Stimulated activated CD8-positive, alpha-beta memory T cell treated with anti-CD3 and anti-CD28 coated beads, Interleukin-4, amount 100 ng/mL, for 4 hours (primary cell): ENCODE measurements around the gene KRTAP4-7.
"Not testable (repeated sequence)": the region's sequence is repeated elsewhere in the genome, so short reads cannot be mapped to it uniquely, and the experiment has no call there.

Source experiments
- DNase-seq, 2 donors: peaks; one replicate each; pipeline ENCODE4 v3.0.0-alpha.2; 2020; ENCODE audit warnings: low read depth in 2 of 2, low spot score in 1 of 2

The KRTAP4-7 gene

GRCh38 chr17:41065016-41065689 lies 18.8 kb upstream of the KRTAP4-7 start:
- DNase-seq: not testable (repeated sequence)

GRCh38 chr17:41065829-41066624 lies 17.9 kb upstream of the KRTAP4-7 start, which contains the start of gene KRTAP2-4:
Gene KRTAP2-4, minus strand, starts transcription at chr17:41065879. Its CDS starts 34 bp downstream, at chr17:41065845.
- no peak for DNase-seq

- DNase-seq: no peak
These were observed 16.7 kb upstream of the KRTAP4-7 start for GRCh38 chr17:41067281-41067680.

DNA sequence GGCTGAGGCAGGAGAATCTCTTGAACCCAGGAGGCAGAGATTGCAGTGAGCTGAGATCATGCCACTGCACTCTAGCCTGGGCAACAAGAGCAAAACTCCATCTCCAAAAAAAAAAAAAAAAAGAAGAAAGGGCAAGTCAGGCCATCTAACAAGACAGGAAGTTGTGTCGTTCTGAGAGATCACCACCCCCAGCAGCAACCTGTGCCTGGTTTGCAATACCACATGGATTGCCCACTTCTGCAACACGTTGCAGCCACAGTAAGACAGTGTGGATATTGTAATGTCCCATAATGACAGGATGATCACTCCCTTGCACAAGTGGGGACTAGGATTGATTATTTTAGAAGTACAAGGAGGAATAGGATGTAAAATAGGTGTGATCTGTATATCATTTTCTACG lies 14.9 kb upstream of the KRTAP4-7 start:
- no peak for DNase-seq

DNA sequence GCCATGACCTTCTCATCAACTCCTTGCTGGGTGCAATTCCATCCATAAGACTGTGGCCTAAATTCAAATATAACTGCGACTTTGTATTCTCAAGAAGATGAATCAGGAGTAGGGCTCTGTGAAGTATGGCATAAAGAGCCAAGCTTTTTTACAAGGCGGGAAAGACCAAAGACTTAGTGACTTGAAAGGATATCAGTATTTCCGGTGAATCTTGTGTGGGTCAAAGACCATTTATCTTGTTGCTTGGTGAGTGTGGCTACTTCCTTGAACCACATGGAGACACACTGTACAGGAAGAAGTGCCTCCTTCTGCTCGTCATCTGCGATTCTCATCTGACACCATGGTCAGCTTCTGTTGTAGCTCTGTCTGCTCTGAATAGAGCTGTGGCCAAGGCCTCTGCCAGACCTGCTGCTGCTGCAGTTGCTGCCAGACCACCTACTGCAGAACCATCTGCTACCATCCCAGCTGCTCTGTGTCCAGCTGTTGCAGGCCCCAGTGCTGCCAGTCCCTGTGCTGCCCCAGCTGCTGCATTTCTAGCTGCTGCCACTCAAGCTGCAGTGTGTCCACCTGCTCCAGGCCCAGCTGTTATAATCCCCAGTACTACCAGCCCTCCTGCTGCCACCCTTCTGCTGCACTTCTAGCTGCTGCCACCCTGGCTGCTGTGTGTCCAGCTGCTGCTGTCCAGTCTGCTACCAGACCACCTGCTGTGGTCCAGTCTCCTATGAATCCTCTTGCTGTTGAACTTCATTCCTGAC lies 12.2 kb upstream of the KRTAP4-7 start:
- DNase-seq: no peak

GRCh38 chr17:41073676-41074075 lies 10.3 kb upstream of the KRTAP4-7 start:
- DNase-seq: no peak

GRCh38 chr17:41076788-41077187 lies 7.2 kb upstream of the KRTAP4-7 start:
- no peak for DNase-seq

DNA sequence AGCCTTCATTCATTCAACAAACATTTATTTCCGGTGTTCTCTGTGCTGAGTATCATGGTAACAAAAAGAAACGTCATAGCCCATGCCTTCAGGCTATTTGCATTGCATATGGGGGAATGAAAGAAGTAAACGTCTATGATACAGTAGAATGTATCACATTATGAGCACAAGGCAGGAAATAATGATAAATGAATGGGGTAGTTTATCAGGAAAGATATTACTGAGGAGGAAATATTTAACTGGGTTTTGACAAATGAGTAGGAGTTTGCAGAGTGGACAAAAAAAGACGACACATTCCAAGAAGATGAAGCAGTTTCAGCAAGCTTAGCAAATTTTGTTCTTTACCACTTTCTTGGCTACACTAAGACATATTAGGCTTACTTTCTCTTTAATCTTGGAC lies 1.3 kb upstream of the KRTAP4-7 start:
- DNase-seq: no peak

DNA sequence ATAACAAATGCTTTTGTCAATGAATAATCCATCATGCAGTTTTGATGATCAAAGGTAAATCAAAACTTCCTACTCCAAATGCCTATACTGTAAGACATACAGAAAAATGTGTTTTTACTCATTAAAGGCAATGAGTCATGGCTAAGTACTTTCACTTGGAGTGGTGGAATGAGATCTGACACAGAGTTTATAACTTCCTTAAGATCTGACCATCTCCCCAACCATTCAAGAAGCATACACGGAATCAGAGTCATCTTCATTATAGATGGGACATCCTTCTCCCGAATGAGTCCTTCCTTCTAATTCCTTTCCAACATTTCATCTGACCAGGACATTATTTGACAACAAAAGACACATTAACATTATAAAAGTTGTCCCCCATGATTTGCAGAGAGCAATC lies 523 bp upstream of the KRTAP4-7 start:
- DNase-seq: not testable (repeated sequence)

GRCh38 chr17:41088760-41089352 lies 4.9 kb downstream of the KRTAP4-7 start:
- DNase-seq: not testable (repeated sequence)

DNA sequence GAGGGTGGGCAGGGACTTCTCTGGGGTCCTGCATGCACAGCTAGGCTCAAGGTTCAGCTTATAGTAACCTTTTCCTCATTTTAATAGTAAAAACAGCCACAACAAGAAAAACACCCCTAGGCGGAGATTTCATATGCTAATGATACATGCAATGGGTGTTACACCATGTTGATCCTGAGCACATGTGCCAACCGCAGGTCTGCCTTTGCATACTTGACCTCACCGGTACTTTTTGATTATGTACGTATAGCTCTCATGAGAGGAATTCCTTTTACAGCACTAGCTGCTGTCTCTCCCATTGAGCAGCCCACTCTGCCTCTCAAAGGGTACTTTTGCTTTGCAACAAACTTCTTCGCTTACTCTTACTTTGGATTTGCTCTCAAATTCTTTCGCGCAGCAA lies 12.1 kb downstream of the KRTAP4-7 start:
- no peak for DNase-seq

GRCh38 chr17:41098042-41098441 lies 14.1 kb downstream of the KRTAP4-7 start, which contains the start of gene KRTAP4-8:
Gene KRTAP4-8, minus strand, starts transcription at chr17:41098142. Its CDS starts 58 bp downstream, at chr17:41098084.
- no peak for DNase-seq

DNA sequence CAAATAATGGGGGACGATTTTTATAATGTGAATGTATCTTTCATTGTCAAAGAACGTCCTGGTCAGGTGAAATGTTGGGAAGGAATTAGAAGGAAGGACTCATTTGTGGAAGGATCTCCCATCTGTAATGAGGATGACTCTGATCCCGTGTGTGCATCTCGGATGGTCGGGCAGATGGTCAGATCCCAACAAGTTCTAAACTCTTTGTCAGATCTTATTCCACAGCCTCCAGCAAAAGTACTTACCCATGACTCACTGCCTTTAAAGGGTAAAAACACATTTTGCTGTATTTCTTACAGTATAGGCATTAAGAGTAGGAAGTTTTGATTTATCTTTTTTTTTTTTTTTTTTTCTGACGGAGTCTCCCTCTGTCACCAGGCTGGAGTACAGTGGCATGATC lies 14.5 kb downstream of the KRTAP4-7 start:
- no peak for DNase-seq

GRCh38 chr17:41099682-41100480 lies 15.9 kb downstream of the KRTAP4-7 start:
- DNase-seq: not testable (repeated sequence)

- DNase-seq: no peak
These were observed 17.8 kb downstream of the KRTAP4-7 start, which contains the start of gene KRTAP4-16 for GRCh38 chr17:41101586-41102259. Gene KRTAP4-16, minus strand, starts transcription at chr17:41102209. Its CDS starts 0 bp downstream, at chr17:41102209.

DNA sequence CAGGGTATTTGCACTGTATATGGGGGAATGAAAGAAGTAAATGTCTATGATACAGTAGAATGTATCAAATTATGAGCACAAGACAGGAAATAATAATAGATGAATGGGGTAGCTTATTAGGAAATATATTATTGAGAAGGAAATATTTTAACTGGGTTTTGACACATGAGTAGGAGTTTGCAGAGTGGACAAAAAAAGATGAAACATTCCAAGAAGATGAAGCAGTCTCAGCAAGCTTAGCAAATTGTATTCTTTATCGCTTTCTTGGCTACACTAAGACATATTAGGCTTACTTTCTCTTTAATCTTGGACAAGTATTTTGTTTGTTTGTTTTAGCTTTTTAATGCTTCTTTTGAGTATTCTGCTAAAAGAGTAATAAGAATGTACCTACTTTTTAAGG lies 19.9 kb downstream of the KRTAP4-7 start:
- no peak for DNase-seq

GRCh38 chr17:41104386-41105038 lies 20.6 kb downstream of the KRTAP4-7 start:
- not testable (repeated sequence) for DNase-seq

DNA sequence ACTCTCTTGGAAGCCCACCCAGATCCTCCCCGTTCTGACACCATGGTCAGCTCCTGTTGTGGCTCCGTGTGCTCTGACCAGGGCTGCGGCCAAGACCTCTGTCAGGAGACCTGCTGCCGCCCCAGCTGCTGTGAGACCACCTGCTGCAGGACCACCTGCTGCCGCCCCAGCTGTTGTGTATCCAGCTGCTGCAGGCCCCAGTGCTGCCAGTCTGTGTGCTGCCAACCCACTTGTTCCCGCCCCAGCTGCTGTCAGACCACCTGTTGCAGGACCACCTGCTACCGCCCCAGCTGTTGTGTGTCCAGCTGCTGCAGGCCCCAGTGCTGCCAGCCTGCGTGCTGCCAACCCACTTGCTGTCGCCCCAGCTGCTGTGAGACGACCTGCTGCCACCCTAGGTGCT lies 21.4 kb downstream of the KRTAP4-7 start, which contains the start of gene KRTAP4-9:
Gene KRTAP4-9, plus strand, starts transcription at position 43 of the 400 bp plus-strand sequence. Its CDS starts 0 bp downstream, at position 43.
- DNase-seq: not testable (repeated sequence)

DNA sequence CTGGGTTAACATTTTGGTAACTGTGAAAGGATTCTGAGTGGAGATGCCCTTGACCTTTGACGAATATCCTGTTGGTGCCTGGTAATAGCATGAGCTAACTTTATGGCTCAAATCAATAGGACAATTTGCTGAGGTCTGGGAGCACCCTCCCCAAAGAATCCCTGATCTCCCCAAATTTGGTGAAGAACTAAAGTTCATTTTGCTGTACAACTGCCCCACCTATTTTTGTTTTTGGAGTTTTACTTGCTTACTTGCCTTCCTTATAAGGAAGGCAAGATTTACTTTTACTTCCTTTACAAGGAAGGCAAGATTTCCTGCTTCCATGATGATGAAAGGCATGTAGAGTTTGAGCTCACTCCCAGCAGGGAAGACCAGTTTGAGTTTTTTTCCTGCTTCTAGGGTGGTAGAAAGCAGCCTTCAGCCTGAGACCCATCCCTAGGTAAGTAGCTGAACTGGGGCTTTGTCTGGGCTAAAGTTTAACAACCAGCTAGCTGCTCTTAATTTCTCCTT lies 24.0 kb downstream of the KRTAP4-7 start:
- no peak for DNase-seq
